ENCODE measurements around the gene SAMM50.

DNA sequence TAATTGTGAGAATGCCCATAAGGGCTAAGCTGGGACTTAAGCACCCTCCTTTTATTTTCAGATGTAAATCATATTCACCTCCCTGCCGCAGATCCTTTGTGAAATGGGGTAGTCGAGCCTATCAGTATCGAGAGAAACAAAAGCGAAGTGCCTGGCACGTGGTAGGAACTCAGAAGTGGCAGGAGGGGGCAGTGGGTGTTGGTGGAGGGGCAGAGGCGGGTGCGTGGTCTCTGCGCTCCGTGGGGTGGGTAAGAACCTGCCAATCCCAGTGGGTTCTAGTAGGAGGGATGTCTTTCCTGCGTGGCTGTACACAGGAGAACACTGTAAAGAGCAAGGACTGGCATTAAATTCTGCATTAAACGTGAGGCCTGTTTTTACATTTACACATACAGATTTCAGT, 47.1 kb downstream of the SAMM50 start:
- TF ChIP-seq, protein P1, sequence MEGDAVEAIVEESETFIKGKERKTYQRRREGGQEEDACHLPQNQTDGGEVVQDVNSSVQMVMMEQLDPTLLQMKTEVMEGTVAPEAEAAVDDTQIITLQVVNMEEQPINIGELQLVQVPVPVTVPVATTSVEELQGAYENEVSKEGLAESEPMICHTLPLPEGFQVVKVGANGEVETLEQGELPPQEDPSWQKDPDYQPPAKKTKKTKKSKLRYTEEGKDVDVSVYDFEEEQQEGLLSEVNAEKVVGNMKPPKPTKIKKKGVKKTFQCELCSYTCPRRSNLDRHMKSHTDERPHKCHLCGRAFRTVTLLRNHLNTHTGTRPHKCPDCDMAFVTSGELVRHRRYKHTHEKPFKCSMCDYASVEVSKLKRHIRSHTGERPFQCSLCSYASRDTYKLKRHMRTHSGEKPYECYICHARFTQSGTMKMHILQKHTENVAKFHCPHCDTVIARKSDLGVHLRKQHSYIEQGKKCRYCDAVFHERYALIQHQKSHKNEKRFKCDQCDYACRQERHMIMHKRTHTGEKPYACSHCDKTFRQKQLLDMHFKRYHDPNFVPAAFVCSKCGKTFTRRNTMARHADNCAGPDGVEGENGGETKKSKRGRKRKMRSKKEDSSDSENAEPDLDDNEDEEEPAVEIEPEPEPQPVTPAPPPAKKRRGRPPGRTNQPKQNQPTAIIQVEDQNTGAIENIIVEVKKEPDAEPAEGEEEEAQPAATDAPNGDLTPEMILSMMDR (IDR thresholded peaks at IDR 0.05): no peak
- TF ChIP-seq EZH2 (IDR thresholded peaks at IDR 0.05) (no peak), EZH2phosphoT487 (IDR thresholded peaks at IDR 0.05) (no peak)
